H1 (cell line): ENCODE data around the gene GANC. TPM values are rescaled to one million over a fixed set of nuclear protein-coding genes. Genes with fewer than 3 reads are reported as not detected.

Experiments
- ASH2L ChIP-seq: fragments of 200-600, 300-600 bp; sonication (generic); IDR thresholded peaks from one replicate; pipeline ENCODE4 v1.7.1; 2017; ENCODE audit warnings: low read length
- GTF2F1 ChIP-seq: IDR thresholded peaks from 2 replicates; pipeline ENCODE4 v1.6.1; 2012; ENCODE audit warnings: low read depth, low read length, improper control_type of control experiment, borderline replicate concordance
- polyA plus RNA-seq, 7 experiments: library from polyadenylated mRNA; depleted of rRNA in 3 of 7; stranded (reverse) in 5 of 7; unstranded in 2 of 7; fragments of >200 nt in 5 of 7; fragments of 200-250 nt in 2 of 7; gene quantifications; 1 replicate in 5 of 7; 2 replicates in 1 of 7; 4 replicates in 1 of 7; pipeline versions ENCODE4 v1.2.1 to v1.2.3, GENCODE V29; 2011 to 2013; ENCODE audit warnings: missing spikeins in 2 of 7, mixed read lengths in 2 of 7
- total RNA-seq: library from RNA; stranded (reverse); fragmentation: NEBNext Ultra II Directional; extraction: Animal tissue kit (Norgen Biotek cat#: 25700); gene quantifications from 2 replicates; pipeline ENCODE4 v1.2.1, GENCODE V29; 2021

Gene GANC
- total and polyA plus RNA-seq, 2 of the 8 experiments (the other 6 are each of a cell fraction or from before 2014, with no cell fraction given): 6.8 to 14.4 TPM

DNA sequence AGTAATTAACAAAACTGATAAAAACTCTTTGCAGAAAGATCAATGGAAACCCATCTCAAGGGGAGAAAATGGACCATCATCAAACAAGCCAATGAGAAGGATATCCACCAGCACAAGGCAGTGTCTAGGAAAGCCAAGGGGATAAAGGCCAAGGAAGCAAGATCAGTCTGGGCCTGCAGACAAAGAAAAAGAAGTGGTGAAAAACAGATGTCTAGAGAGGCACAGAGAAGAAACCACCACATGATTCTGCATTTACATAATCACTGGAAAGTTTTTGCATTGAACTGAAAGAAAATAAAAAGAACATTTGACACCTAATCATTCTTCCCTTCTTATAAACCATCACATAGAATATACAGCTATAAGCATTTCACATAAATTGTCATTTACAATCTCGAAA lies 41.9 kb upstream of the GANC start (continued):
- TF ChIP-seq ASH2L (no peak), GTF2F1 (no peak)
